ENCODE data around the gene ST6GALNAC2.

DNA sequence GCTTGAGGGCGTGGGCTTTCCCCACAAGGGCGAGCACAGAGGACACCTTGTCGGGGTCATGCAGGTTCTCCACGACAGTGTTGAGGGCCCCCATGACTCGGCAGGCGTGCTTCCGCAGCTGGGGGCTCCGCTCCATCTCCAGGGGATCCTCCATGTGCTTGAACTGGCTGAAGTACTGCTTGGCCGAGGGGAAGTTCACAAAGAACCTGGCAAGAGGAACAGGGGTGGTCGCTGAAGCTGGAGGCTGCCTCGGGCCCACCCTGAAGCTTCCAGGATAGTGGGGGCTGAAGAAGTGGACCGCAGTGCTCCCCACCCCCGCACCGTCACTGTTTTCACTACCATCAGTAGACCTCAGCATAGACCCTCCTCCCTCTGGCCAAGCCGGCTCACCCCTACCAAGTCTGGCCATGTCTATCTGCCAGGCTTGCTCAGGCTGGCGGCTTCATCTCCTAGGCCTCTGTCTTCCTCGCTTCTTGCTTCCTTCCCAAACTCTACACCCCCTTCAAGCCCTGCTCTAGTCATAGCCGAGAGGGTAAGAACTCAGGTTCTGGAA is 54.1 kb downstream of the ST6GALNAC2 start:
- TF ChIP-seq, protein P1, sequence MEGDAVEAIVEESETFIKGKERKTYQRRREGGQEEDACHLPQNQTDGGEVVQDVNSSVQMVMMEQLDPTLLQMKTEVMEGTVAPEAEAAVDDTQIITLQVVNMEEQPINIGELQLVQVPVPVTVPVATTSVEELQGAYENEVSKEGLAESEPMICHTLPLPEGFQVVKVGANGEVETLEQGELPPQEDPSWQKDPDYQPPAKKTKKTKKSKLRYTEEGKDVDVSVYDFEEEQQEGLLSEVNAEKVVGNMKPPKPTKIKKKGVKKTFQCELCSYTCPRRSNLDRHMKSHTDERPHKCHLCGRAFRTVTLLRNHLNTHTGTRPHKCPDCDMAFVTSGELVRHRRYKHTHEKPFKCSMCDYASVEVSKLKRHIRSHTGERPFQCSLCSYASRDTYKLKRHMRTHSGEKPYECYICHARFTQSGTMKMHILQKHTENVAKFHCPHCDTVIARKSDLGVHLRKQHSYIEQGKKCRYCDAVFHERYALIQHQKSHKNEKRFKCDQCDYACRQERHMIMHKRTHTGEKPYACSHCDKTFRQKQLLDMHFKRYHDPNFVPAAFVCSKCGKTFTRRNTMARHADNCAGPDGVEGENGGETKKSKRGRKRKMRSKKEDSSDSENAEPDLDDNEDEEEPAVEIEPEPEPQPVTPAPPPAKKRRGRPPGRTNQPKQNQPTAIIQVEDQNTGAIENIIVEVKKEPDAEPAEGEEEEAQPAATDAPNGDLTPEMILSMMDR (IDR thresholded peaks at IDR 0.05), result no peak
- TF ChIP-seq POLR2AphosphoS5 (IDR thresholded peaks at IDR 0.05) (no peak), EP300 (IDR thresholded peaks at IDR 0.05) (no peak)

All from esophagus muscularis mucosa (tissue), 4 donors.